Neuronal stem cell (in vitro differentiated cells): ENCODE data around the gene ULK4.

ENCODE experiments used
- DNase-seq: peaks from one replicate; pipeline ENCODE4 v3.0.0-alpha.2; 2013; ENCODE audit warnings: low spot score
- H2AFZ ChIP-seq: one replicate; pipeline ENCODE4 v1.6.1; 2013; ENCODE audit warnings: mild to moderate bottlenecking, low read length, inconsistent platforms
- H2AK5ac ChIP-seq: 2 replicates; pipeline ENCODE4 v1.6.1; 2013; ENCODE audit warnings: low read depth, mild to moderate bottlenecking, inconsistent platforms, low read length, moderate library complexity, mixed read lengths
- H2BK120ac ChIP-seq: 2 replicates; pipeline ENCODE4 v1.6.1; 2013; ENCODE audit warnings: low read depth, mild to moderate bottlenecking, inconsistent platforms, low read length, moderate library complexity, mixed read lengths
- H2BK12ac ChIP-seq: one replicate; pipeline ENCODE4 v1.6.1; 2013; ENCODE audit warnings: low read length, inconsistent platforms
- H2BK15ac ChIP-seq: 2 replicates; pipeline ENCODE4 v1.6.1; 2013; ENCODE audit warnings: mild to moderate bottlenecking, low read length, inconsistent platforms, mixed read lengths
- H2BK5ac ChIP-seq: one replicate; pipeline ENCODE4 v1.6.1; 2013; ENCODE audit warnings: inconsistent platforms, mild to moderate bottlenecking, low read length, moderate library complexity
- H3K14ac ChIP-seq: one replicate; pipeline ENCODE4 v1.6.1; 2013; ENCODE audit warnings: low read length, inconsistent platforms
- H3K18ac ChIP-seq: 2 replicates; pipeline ENCODE4 v1.6.1; 2013; ENCODE audit warnings: low read length, inconsistent platforms
- H3K23ac ChIP-seq: 2 replicates; pipeline ENCODE4 v1.6.1; 2013; ENCODE audit warnings: low read depth, mild to moderate bottlenecking, mixed read lengths, low read length, inconsistent platforms; ENCODE audit not compliant: poor library complexity
- H3K27ac ChIP-seq: replicated peaks from 3 replicates; pipeline ENCODE4 v1.5.1; 2013; ENCODE audit warnings: low read length, inconsistent platforms
- H3K27me3 ChIP-seq, 3 experiments: 2 replicates each; pipeline ENCODE4 v1.6.1; 2013; ENCODE audit warnings: low read length in 3 of 3, mild to moderate bottlenecking in 2 of 3, inconsistent platforms in 1 of 3, low read depth in 1 of 3, mixed read lengths in 1 of 3, moderate library complexity in 1 of 3; ENCODE audit not compliant: control insufficient read depth in 3 of 3, insufficient read depth in 3 of 3
- H3K36me3 ChIP-seq, 2 donors: replicated peaks in 1 of 2; 2 replicates each; pipeline ENCODE4 v1.6.1; 2013; ENCODE audit warnings: low read length in 2 of 2; ENCODE audit not compliant: control insufficient read depth in 2 of 2, insufficient read depth in 2 of 2
- H3K4ac ChIP-seq: 2 replicates; pipeline ENCODE4 v1.6.1; 2013; ENCODE audit warnings: inconsistent platforms, mild to moderate bottlenecking, low read length, moderate library complexity
- H3K4me1 ChIP-seq, 2 donors: 1 replicate in 1 of 2; 2 replicates in 1 of 2; pipeline ENCODE4 v1.6.1; 2013; ENCODE audit warnings: low read length in 2 of 2, low read depth in 1 of 2; ENCODE audit not compliant: control insufficient read depth in 2 of 2, insufficient read depth in 1 of 2
- H3K4me2 ChIP-seq: one replicate; pipeline ENCODE4 v1.6.1; 2013; ENCODE audit warnings: mild to moderate bottlenecking, low read length, inconsistent platforms; ENCODE audit not compliant: insufficient read depth, poor library complexity, severe bottlenecking
- H3K4me3 ChIP-seq, 2 donors: 2 replicates each; pipeline ENCODE4 v1.5.1; 2013; ENCODE audit warnings: low read length in 2 of 2, mild to moderate bottlenecking in 2 of 2, inconsistent platforms in 1 of 2, moderate library complexity in 1 of 2
- H3K79me1 ChIP-seq: one replicate; pipeline ENCODE4 v1.6.1; 2013; ENCODE audit warnings: low read depth, mild to moderate bottlenecking, inconsistent platforms, low read length, moderate library complexity
- H3K9ac ChIP-seq: one replicate; pipeline ENCODE4 v1.6.1; 2013; ENCODE audit warnings: mild to moderate bottlenecking, low read depth, low read length, inconsistent platforms; ENCODE audit not compliant: poor library complexity
- H3K9me3 ChIP-seq, 2 donors: replicated peaks in 1 of 2; 2 replicates each; pipeline versions ENCODE3 to v1.6.1; 2013; ENCODE audit warnings: low read length in 2 of 2, mild to moderate bottlenecking in 2 of 2, inconsistent platforms in 1 of 2, low read depth in 1 of 2, mixed read lengths in 1 of 2, moderate library complexity in 1 of 2; ENCODE audit not compliant: control insufficient read depth in 2 of 2, insufficient read depth in 1 of 2
- H4K8ac ChIP-seq: one replicate; pipeline ENCODE4 v1.6.1; 2013; ENCODE audit warnings: low read depth, mild to moderate bottlenecking, inconsistent platforms, low read length, moderate library complexity
- H4K91ac ChIP-seq: one replicate; pipeline ENCODE4 v1.6.1; 2013; ENCODE audit warnings: low read length, low read depth, mild to moderate bottlenecking, inconsistent platforms; ENCODE audit not compliant: poor library complexity
- WGBS, 2 donors: extraction: QIAGEN DNeasy Blood & Tissue Kit; methylation state at CpG; one replicate each; pipeline ENCODE4 v1.1.7; 2013; ENCODE audit warnings: missing lambda C conversion rate in 2 of 2, mixed read lengths in 1 of 2; ENCODE audit not compliant: insufficient read length in 2 of 2, insufficient replicate concordance in 1 of 2; ENCODE audit errors: extremely low coverage in 2 of 2; 5-methylcytosine and 5-hydroxymethylcytosine counted together

Gene ULK4

DNA sequence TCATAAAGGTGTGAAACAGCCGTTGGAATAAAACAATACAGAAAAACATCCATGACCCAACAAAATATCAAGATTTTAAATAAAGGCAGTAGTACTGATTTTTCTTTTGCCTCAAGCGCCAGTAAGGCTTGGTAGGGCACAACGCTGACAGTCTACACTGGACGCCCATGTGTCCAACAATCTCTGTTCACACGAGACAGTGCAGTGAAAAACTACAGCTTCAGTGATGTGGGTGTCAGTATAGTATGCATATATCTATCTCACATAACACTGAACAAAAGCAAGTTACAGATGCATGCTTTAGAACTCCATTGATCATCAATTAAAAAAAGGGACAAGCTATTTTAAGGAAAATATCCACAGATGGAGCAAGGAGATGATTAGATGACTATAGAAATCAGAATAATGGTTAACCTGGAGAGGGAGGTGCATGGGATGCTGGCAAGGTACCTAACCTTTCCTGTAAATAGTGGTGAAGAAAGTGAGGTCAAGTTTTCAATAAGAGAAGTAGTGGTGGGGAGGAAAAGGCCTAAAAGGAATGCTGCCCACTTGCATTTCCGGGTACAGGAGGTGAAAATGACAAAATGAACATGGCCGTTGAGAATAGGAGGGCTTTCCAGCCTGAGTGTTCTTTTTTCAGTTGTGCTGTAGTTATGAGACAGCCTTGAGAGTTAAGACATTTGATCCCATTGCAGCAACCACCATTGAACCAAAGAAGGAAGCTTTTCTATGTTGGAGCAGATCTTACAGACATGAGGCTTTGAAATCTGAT lies 719.9 kb downstream of the ULK4 start:
- Histone ChIP-seq H3K27me3 (no peaks in the 10 kb centered on the region), H3K9me3 (no peaks in the 10 kb centered on the region), H3K27ac (no peak overlapping the region), H4K8ac (no peak overlapping the region), H4K91ac (no peak overlapping the region), H3K9ac (no peak overlapping the region), H2BK120ac (no peak overlapping the region), H2BK5ac (no peak overlapping the region), H2AFZ (no peak overlapping the region), H3K36me3 (peaks cover 18 to 92% of the 10 kb centered on the region in 2 donors), H3K4me3 (no peak overlapping the region), H2BK12ac (no peak overlapping the region), H3K18ac (no peak overlapping the region), H3K4me2 (no peak overlapping the region), H3K4me1 (peaks cover 0 to 1% of the 10 kb centered on the region in 2 donors), H3K14ac (no peak overlapping the region), H3K4ac (no peak overlapping the region), H2AK5ac (no peak overlapping the region), H3K79me1 (no peaks in the 10 kb centered on the region), H2BK15ac (no peak overlapping the region), H3K23ac (no peak overlapping the region)
- WGBS, 2 donors: no CpG with 5 or more reads among the region's 7 CpGs
- no peak for DNase-seq

- H3K27ac ChIP-seq: no peak overlapping the region
- H3K9me3 ChIP-seq: no peaks in the 10 kb centered on the region
- H3K4me3 ChIP-seq: no peak overlapping the region
Observed at GRCh38 chr3:41241161-41241560, 720.7 kb downstream of the ULK4 start.

DNA sequence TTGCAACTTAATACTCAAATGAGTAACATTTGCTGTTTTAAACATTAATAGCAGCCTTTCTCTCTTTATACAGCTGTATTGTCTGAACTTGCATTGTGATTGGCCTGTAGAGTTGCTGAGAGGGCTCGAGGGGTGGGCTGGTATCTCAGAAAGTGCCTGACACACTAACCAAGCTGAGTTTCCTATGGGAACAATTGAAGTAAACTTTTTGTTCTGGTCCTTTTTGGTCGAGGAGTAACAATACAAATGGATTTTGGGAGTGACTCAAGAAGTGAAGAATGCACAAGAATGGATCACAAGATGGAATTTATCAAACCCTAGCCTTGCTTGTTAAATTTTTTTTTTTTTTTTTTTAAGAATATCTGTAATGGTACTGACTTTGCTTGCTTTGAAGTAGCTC lies 722.3 kb downstream of the ULK4 start:
- peaks cover 22 to 98% of the 10 kb centered on the region in 2 donors for H3K36me3 ChIP-seq

More at GRCh38 chr3:41241161-41241560, 720.7 kb downstream of the ULK4 start:
- Histone ChIP-seq H2BK5ac (no peak overlapping the region), H4K8ac (no peak overlapping the region), H3K4ac (no peak overlapping the region), H2AFZ (no peak overlapping the region), H3K4me1 (peaks cover 4% of the 10 kb centered on the region in 2 donors), H3K18ac (no peak overlapping the region), H3K4me2 (no peak overlapping the region), H3K23ac (no peak overlapping the region), H4K91ac (no peak overlapping the region), H2BK120ac (no peak overlapping the region), H3K9ac (no peak overlapping the region), H2BK15ac (no peak overlapping the region), H3K79me1 (no peaks in the 10 kb centered on the region), H2BK12ac (no peak overlapping the region), H3K14ac (no peak overlapping the region), H3K27me3 (no peaks in the 10 kb centered on the region), H2AK5ac (no peak overlapping the region), H3K36me3 (peaks cover 22 to 98% of the 10 kb centered on the region in 2 donors)
- WGBS, 2 donors: no CpG with 5 or more reads among the region's 4 CpGs
- no peak for DNase-seq

GRCh38 chr3:41237907-41238306 lies 724.0 kb downstream of the ULK4 start:
- H3K4me1 ChIP-seq: peaks cover 6 to 15% of the 10 kb centered on the region in 2 donors
- H3K36me3 ChIP-seq: peaks cover 29 to 100% of the 10 kb centered on the region in 2 donors
- no peak for DNase-seq
- no peak overlapping the region for H2BK12ac ChIP-seq
- H2BK15ac ChIP-seq: no peak overlapping the region
- no peak overlapping the region for H3K9ac ChIP-seq
- H2AFZ ChIP-seq: no peak overlapping the region
- no peak overlapping the region for H3K23ac ChIP-seq
- H3K27ac ChIP-seq: no peak overlapping the region
- H3K4me2 ChIP-seq: no peak overlapping the region
- no peaks in the 10 kb centered on the region for H3K79me1 ChIP-seq
- no peak overlapping the region for H3K4me3 ChIP-seq
- H3K27me3 ChIP-seq: no peaks in the 10 kb centered on the region
- no peak overlapping the region for H2AK5ac ChIP-seq
- H3K14ac ChIP-seq: no peak overlapping the region
- no peak overlapping the region for H4K91ac ChIP-seq
- no peak overlapping the region for H2BK120ac ChIP-seq
- H3K4ac ChIP-seq: no peak overlapping the region
- no peak overlapping the region for H3K18ac ChIP-seq
- H2BK5ac ChIP-seq: no peak overlapping the region
- H4K8ac ChIP-seq: no peak overlapping the region
- no peaks in the 10 kb centered on the region for H3K9me3 ChIP-seq
- WGBS, 2 donors: no CpG with 5 or more reads among the region's 3 CpGs

More for the DNA sequence above, 722.3 kb downstream of the ULK4 start:
- no peaks in the 10 kb centered on the region for H3K9me3 ChIP-seq
- H3K27ac ChIP-seq: no peak overlapping the region
- no peak overlapping the region for H2AFZ ChIP-seq
- no CpG with 5 or more reads among the region's 2 CpGs for WGBS, 2 donors
- H4K91ac ChIP-seq: no peak overlapping the region
- H2BK120ac ChIP-seq: no peak overlapping the region
- H3K9ac ChIP-seq: no peak overlapping the region
- no peak overlapping the region for H3K18ac ChIP-seq
- H2BK12ac ChIP-seq: no peak overlapping the region
- no peak overlapping the region for H2BK5ac ChIP-seq
- H3K14ac ChIP-seq: no peak overlapping the region
- peaks cover 4 to 15% of the 10 kb centered on the region in 2 donors for H3K4me1 ChIP-seq
- H3K4me3 ChIP-seq: no peak overlapping the region
- H4K8ac ChIP-seq: no peak overlapping the region
- no peak for DNase-seq
- no peaks in the 10 kb centered on the region for H3K27me3 ChIP-seq
- H3K79me1 ChIP-seq: no peaks in the 10 kb centered on the region
- no peak overlapping the region for H2BK15ac ChIP-seq
- H3K4me2 ChIP-seq: no peak overlapping the region
- no peak overlapping the region for H3K4ac ChIP-seq
- no peak overlapping the region for H2AK5ac ChIP-seq
- no peak overlapping the region for H3K23ac ChIP-seq
